GM06990 (cell line): ENCODE results near the gene CDH6.

Source experiments
- DNase-seq: peaks from one replicate; pipeline ENCODE4 v3.0.0-alpha.2; 2011; ENCODE audit not compliant: insufficient read length; ENCODE audit errors: extremely low read depth
- H3K27me3 ChIP-seq: replicated peaks from 2 replicates; pipeline ENCODE4 v1.6.0; 2011; ENCODE audit warnings: low read length; ENCODE audit not compliant: control insufficient read depth, insufficient read depth
- H3K36me3 ChIP-seq: 2 replicates; pipeline ENCODE4 v1.5.1; 2011; ENCODE audit warnings: low read length; ENCODE audit not compliant: control insufficient read depth, insufficient read depth
- H3K4me3 ChIP-seq: replicated peaks from 2 replicates; pipeline ENCODE4 v1.5.1; 2011; ENCODE audit warnings: low read depth, mild to moderate bottlenecking, control low read depth, low read length
- CTCF ChIP-seq: IDR thresholded peaks from 2 replicates; pipeline ENCODE4 v1.5.1; 2011; ENCODE audit warnings: low read length, control low read depth, mild to moderate bottlenecking, inconsistent platforms; ENCODE audit not compliant: insufficient read depth, poor library complexity, severe bottlenecking

Gene CDH6

GRCh38 chr5:31364881-31365636, 171.6 kb downstream of the CDH6 start:
- no peaks in the 10 kb centered on the region for H3K36me3 ChIP-seq
- DNase-seq, result no peak
- H3K4me3 ChIP-seq, result no peak overlapping the region
- no peaks in the 10 kb centered on the region for H3K27me3 ChIP-seq
- TF ChIP-seq CTCF, result no peak

DNA sequence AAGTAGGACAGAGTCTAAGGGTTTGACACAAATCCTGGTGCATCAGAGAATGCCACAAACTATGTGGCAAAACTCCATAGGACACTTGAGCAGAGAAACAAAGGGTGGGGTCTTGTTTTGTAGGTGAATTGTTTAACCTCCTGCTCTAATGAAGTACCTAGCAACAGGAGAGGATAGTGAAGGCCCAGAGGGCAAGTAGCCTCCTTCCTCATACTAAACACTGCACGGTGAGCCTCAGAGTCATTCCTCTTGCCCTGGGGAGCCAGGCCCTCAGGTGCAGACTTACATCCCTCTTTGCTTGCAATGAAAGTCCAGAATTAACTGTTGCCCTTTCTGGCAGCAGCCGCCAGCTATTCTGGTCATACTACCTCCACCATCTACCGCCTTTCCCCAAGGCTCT, 172.3 kb downstream of the CDH6 start:
- Histone ChIP-seq H3K36me3 (no peaks in the 10 kb centered on the region), H3K27me3 (no peaks in the 10 kb centered on the region), H3K4me3 (no peak overlapping the region)
- TF ChIP-seq CTCF, result no peak
- no peak for DNase-seq

GRCh38 chr5:31366941-31367340, 173.5 kb downstream of the CDH6 start:
- no peak for DNase-seq
- no peaks in the 10 kb centered on the region for H3K27me3 ChIP-seq
- no peaks in the 10 kb centered on the region for H3K36me3 ChIP-seq
- TF ChIP-seq CTCF, result no peak
- H3K4me3 ChIP-seq, result no peak overlapping the region

GRCh38 chr5:31372124-31372523, 178.6 kb downstream of the CDH6 start:
- H3K36me3 ChIP-seq, result no peaks in the 10 kb centered on the region
- TF ChIP-seq CTCF, result no peak
- no peak for DNase-seq
- no peak overlapping the region for H3K4me3 ChIP-seq
- H3K27me3 ChIP-seq, result no peaks in the 10 kb centered on the region

DNA sequence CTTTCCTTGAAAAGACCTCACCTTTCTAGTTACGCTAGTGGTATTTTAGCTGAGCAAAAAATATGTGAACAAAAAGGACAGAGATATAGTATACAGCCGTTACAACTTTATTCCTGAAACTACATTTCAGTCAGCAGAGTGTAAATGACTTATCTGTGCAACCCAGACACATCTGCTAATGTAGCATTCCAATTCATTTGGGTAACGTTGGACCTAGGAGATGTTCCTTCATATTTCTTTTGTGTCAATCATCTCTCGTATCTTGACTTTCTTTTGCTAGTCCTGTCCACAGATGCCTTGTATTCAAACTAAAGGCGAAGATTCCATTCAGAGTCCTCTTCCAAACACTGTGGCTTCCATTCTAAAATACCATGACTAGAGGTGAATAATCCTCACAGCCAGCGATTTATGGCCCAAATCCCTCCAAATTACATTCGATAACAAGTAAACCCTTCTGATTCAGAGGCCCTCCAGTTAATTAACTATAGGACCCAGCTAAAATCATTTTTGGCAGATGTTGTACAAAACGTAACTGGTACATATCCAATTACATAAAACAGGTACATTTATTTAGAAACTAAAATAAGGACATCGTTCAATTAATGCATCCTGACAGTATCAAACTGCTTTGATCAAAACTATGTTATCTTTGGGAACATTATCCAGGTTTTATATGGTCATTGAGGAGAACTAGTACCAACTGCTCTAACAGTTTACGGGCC, 182.7 kb downstream of the CDH6 start:
- no peaks in the 10 kb centered on the region for H3K27me3 ChIP-seq
- no peaks in the 10 kb centered on the region for H3K36me3 ChIP-seq
- no peak for DNase-seq
- H3K4me3 ChIP-seq, result no peak overlapping the region
- no peak for TF ChIP-seq CTCF
